Liver (tissue), 3 donors: ENCODE measurements around the gene SF3B6.

Source experiments
- ATF3 ChIP-seq: IDR thresholded peaks from 2 replicates; pipeline ENCODE4 v1.6.1; 2016; ENCODE audit warnings: antibody characterized with exemption
- CTCF ChIP-seq: fragments of 150-350 bp; IDR thresholded peaks from 2 replicates; pipeline ENCODE4 v1.5.1; 2017; ENCODE audit warnings: improper control_type of control experiment, low read depth, low read length; ENCODE audit not compliant: missing input control
- EGR1 ChIP-seq, 2 donors: IDR thresholded peaks; 2 replicates each; pipeline ENCODE4 v1.6.1; 2016 to 2018; ENCODE audit warnings: antibody characterized with exemption in 2 of 2, low read depth in 2 of 2
- FOXA1 ChIP-seq: IDR thresholded peaks from 2 replicates; pipeline ENCODE4 v1.6.1; 2016; ENCODE audit warnings: antibody characterized with exemption
- RAD21 ChIP-seq, 2 donors: IDR thresholded peaks; 2 replicates each; pipeline ENCODE4 v1.6.1; 2016; ENCODE audit warnings: antibody characterized with exemption in 2 of 2, mild to moderate bottlenecking in 2 of 2
- REST ChIP-seq: IDR thresholded peaks from 2 replicates; pipeline ENCODE4 v1.6.1; 2016; ENCODE audit warnings: antibody characterized with exemption, mild to moderate bottlenecking
- SP1 ChIP-seq: IDR thresholded peaks from 2 replicates; pipeline ENCODE4 v1.6.1; 2018; ENCODE audit warnings: antibody characterized with exemption, mild to moderate bottlenecking
- YY1 ChIP-seq: IDR thresholded peaks from 2 replicates; pipeline ENCODE4 v1.6.1; 2016; ENCODE audit warnings: antibody characterized with exemption, mild to moderate bottlenecking
- TF ChIP-seq, protein P1 (sequence below): IDR thresholded peaks from 2 replicates; pipeline ENCODE4 v1.6.1; 2016; ENCODE audit warnings: antibody characterized with exemption
- donor health status: healthy.
- donor health status: healthy.

DNA sequence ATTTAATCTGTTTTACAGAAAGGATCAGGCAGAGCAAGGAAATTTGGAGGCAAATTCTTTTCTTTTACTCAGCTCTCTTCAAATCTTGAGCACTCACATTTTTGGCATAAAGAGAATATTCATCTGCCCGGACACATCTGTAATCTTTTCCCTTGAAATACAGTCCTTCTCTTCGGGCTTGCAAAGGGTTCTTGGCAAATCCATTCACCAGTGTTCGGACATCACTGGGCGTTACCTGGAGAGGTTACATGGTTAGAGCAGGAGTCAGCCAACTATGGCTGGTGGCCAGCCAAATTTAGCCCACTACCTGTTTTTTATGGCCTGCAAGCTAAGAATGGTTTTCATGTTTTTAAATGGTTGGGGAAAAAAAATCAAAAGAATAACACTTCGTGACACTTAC is 44.9 kb upstream of the SF3B6 start:
- TF ChIP-seq CTCF (no peak), EGR1 (IDR thresholded peaks at IDR 0.05; ENCODE audit: low read depth in 2 of 2) (no peak), REST (no peak), RAD21 (IDR thresholded peaks at IDR 0.05) (no peak), YY1 (no peak), FOXA1 (no peak), ATF3 (no peak), SP1 (no peak)
- TF ChIP-seq, protein P1, sequence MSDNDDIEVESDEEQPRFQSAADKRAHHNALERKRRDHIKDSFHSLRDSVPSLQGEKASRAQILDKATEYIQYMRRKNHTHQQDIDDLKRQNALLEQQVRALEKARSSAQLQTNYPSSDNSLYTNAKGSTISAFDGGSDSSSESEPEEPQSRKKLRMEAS, result no peak
